ENCODE measurements around the gene PECR. TPM values are rescaled to one million over a fixed set of nuclear protein-coding genes. Genes with fewer than 3 reads are reported as not detected.

PECR gene
- total and polyA plus RNA-seq, 10 of the 15 experiments (the other 5 are each of a cell fraction or from before 2014, with no cell fraction given), result 7.6 to 37.4 (median 25.7) TPM

- Histone ChIP-seq H3K4me2 (ENCODE audit: control insufficient read depth, insufficient read depth) (no peak overlapping the region), H3K27ac (ENCODE audit: control insufficient read depth, insufficient read depth) (no peak overlapping the region), H3K9ac (ENCODE audit: control insufficient read depth, insufficient read depth, low read length) (no peak overlapping the region), H3K9me3 (replicated peaks; ENCODE audit: control insufficient read depth, insufficient read depth, low read length) (no peaks in the 10 kb centered on the region), H4K20me1 (ENCODE audit: control insufficient read depth, insufficient read depth) (no peaks in the 10 kb centered on the region), H3K4me3 (no peak overlapping the region), H3K4me1 (ENCODE audit: control insufficient read depth, insufficient read depth, low read length) (no peaks in the 10 kb centered on the region), H3K36me3 (ENCODE audit: control insufficient read depth in 2 of 2, insufficient read depth in 2 of 2, low read length in 1 of 2) (peaks cover 0 to 4% of the 10 kb centered on the region in 2 experiments; a peak in 1 of 4 replicates), H3K27me3 (replicated peaks in 1 of 2; ENCODE audit: control insufficient read depth in 2 of 2, insufficient read depth in 2 of 2, low read length in 1 of 2) (no peaks in the 10 kb centered on the region), H3K79me2 (ENCODE audit: control insufficient read depth, insufficient read depth, low read length) (no peaks in the 10 kb centered on the region), H2AFZ (ENCODE audit: control insufficient read depth, low read depth, low read length) (no peak overlapping the region)
- intact Hi-C loops (cut with micrococcal nuclease; ENCODE audit: unreplicated experiment) (no loop called here), in situ Hi-C loops (cut with MboI) (no loop called here)
- ChIA-PET RAD21 (ENCODE audit: unreplicated experiment) (no interaction called here), SMC1A (ENCODE audit: uncharacterized antibody, unreplicated experiment) (interaction anchor here (0.7 to 2.5 kb wide), 4 partner anchors 9 to 46 kb away, joined by 3 to 12 read pairs (median 4); no protein-coding TSS in a partner anchor), POLR2A (interaction anchor here (1.2 to 1.8 kb wide), 2 partner anchors 11 to 43 kb away, joined by 3 to 4 read pairs; partner anchors contain the start of genes PECR and TMEM169), CTCF (interaction anchor here (0.6 to 2.2 kb wide), 3 partner anchors 11 to 153 kb away, joined by 3 to 7 read pairs (median 3); partner anchors contain the start of genes PECR and TMEM169)
- DNase-seq (ENCODE audit: low read depth, low spot score), result no peak
- no peak for TF ChIP-seq IRF5 (IDR thresholded peaks at IDR 0.05; ENCODE audit: borderline replicate concordance)
- no peak for TF ChIP-seq SPI1 (IDR thresholded peaks at IDR 0.05; ENCODE audit: borderline replicate concordance, insufficient read depth, low read depth, low read length)
- no peak for TF ChIP-seq ZSCAN29 (IDR thresholded peaks at IDR 0.05)
- TF ChIP-seq CREM (IDR thresholded peaks at IDR 0.05; ENCODE audit: low read depth), result no peak
- no peak for TF ChIP-seq RFX5 (IDR thresholded peaks at IDR 0.05; ENCODE audit: low read depth, low read length)
- no peak for TF ChIP-seq ZBTB40 (IDR thresholded peaks at IDR 0.05; ENCODE audit: borderline replicate concordance)
- no peak for TF ChIP-seq CHD4 (IDR thresholded peaks at IDR 0.05)
- TF ChIP-seq TCF12 (IDR thresholded peaks at IDR 0.05; ENCODE audit: low read depth, low read length), result no peak
- no peak for TF ChIP-seq RUNX3 (IDR thresholded peaks at IDR 0.05; ENCODE audit: low read length)
- no peak for TF ChIP-seq BCL3 (IDR thresholded peaks at IDR 0.05; ENCODE audit: borderline replicate concordance, insufficient read depth, low read depth, low read length, poor library complexity, severe bottlenecking)
- BruUV-seq (replicated peaks), result no TSS peak
- ATAC-seq, result no peak
- WGBS (ENCODE audit: insufficient coverage, insufficient replicate concordance, low lambda C conversion rate, missing lambda C conversion rate), result 87% methylated on average over 6 of the region's 6 CpGs
- FAIRE-seq, result no peak
These were observed 11.4 kb downstream of the PECR start for GRCh38 chr2:216070195-216070594.

Measured in GM12878 (cell line).